ENCODE measurements around the gene FXN. TPM values are rescaled to one million over a fixed set of nuclear protein-coding genes. Genes with fewer than 3 reads are reported as not detected.
"Not testable (repeated sequence)": the region's sequence is repeated elsewhere in the genome, so short reads cannot be mapped to it uniquely, and the experiment has no call there.

The FXN gene
- total RNA-seq = 12.9 TPM
- polyA plus RNA-seq (ENCODE audit: insufficient read depth, low read depth, low replicate concordance) = 21.1 TPM
- long read RNA-seq, donor 1, full-length matches to known transcripts = 4 of 4 reads
- long read RNA-seq, donor 1, partial matches to known transcripts = 0 of 4 reads
- long read RNA-seq, donor 1, other reads (novel, unspliced or antisense) = 0 of 4 reads
- long read RNA-seq, donor 2, full-length matches to known transcripts = 7 of 7 reads
- long read RNA-seq, donor 2, partial matches to known transcripts = 0 of 7 reads
- long read RNA-seq, donor 2, other reads (novel, unspliced or antisense) = 0 of 7 reads
- long read RNA-seq, donor 3, full-length matches to known transcripts = 6 of 6 reads
- long read RNA-seq, donor 3, partial matches to known transcripts = 0 of 6 reads
- long read RNA-seq, donor 3, other reads (novel, unspliced or antisense) = 0 of 6 reads
- long read RNA-seq, donor 4, full-length matches to known transcripts = 7 of 7 reads
- long read RNA-seq, donor 4, partial matches to known transcripts = 0 of 7 reads
- long read RNA-seq, donor 4, other reads (novel, unspliced or antisense) = 0 of 7 reads
- long read RNA-seq, donor 5, full-length matches to known transcripts = 1 of 1 reads
- long read RNA-seq, donor 5, partial matches to known transcripts = 0 of 1 reads
- long read RNA-seq, donor 5, other reads (novel, unspliced or antisense) = 0 of 1 reads
- long read RNA-seq, donor 6, full-length matches to known transcripts = 7 of 7 reads
- long read RNA-seq, donor 6, partial matches to known transcripts = 0 of 7 reads
- long read RNA-seq, donor 6, other reads (novel, unspliced or antisense) = 0 of 7 reads
- long read RNA-seq, donor 7, full-length matches to known transcripts = 7 of 8 reads
- long read RNA-seq, donor 7, partial matches to known transcripts = 0 of 8 reads
- long read RNA-seq, donor 7, other reads (novel, unspliced or antisense) = 1 of 8 reads
- long read RNA-seq, donor 8, full-length matches to known transcripts = 9 of 9 reads
- long read RNA-seq, donor 8, partial matches to known transcripts = 0 of 9 reads
- long read RNA-seq, donor 8, other reads (novel, unspliced or antisense) = 0 of 9 reads
- long read RNA-seq, donor 9, full-length matches to known transcripts = 6 of 6 reads
- long read RNA-seq, donor 9, partial matches to known transcripts = 0 of 6 reads
- long read RNA-seq, donor 9, other reads (novel, unspliced or antisense) = 0 of 6 reads
- long read RNA-seq, donor 10, full-length matches to known transcripts = 5 of 5 reads
- long read RNA-seq, donor 10, partial matches to known transcripts = 0 of 5 reads
- long read RNA-seq, donor 10, other reads (novel, unspliced or antisense) = 0 of 5 reads

- intact Hi-C loops (cut with DNase I) = no loop called here
- Histone ChIP-seq H3K4me1 (ENCODE audit: control insufficient read depth in 2 of 3, insufficient read depth in 2 of 3, low read depth in 1 of 3, low read length in 3 of 3) (peaks cover 0 to 8% (median 4%) of the 10 kb centered on the region in 3 donors), H3K27me3 (ENCODE audit: control insufficient read depth, insufficient read depth, low read length) (no peaks in the 10 kb centered on the region), H3K9me3 (ENCODE audit: control insufficient read depth in 2 of 3, insufficient read depth in 1 of 3, low read length in 3 of 3) (no peaks in the 10 kb centered on the region), H3K27ac (ENCODE audit: low read depth in 2 of 2, low read length in 2 of 2) (peak within 1 kb of the TSS; percentile 47 to 69), H3K36me3 (ENCODE audit: control insufficient read depth in 2 of 3, insufficient read depth in 3 of 3, low read length in 3 of 3) (no peaks in the 10 kb centered on the region), H3K9ac (ENCODE audit: low read length in 3 of 3) (peak within 1 kb of the TSS; percentile 66 to 88 (median 71)), H3K4me3 (ENCODE audit: low read length in 3 of 3) (peak within 1 kb of the TSS; percentile 86 to 94 (median 88))
- TF ChIP-seq CTCF (IDR thresholded peaks at IDR 0.05; ENCODE audit: borderline replicate concordance, extremely low read depth, insufficient read depth) = peak; percentile 96
- DNase-seq (peak; percentile 87 to 94 (median 92)), FAIRE-seq (no peak)
These were observed at the start of gene FXN for GRCh38 chr9:69035438-69036308. Gene FXN, plus strand, starts transcription at chr9:69035752. Its CDS starts 31 bp downstream, at chr9:69035783.

GRCh38 chr9:68986949-68987348, 48.6 kb upstream of the FXN start:
- H3K4me1 ChIP-seq (ENCODE audit: control insufficient read depth in 2 of 3, insufficient read depth in 2 of 3, low read depth in 1 of 3, low read length in 3 of 3); DNase-seq; intact Hi-C loops (cut with DNase I); H3K36me3 ChIP-seq (ENCODE audit: control insufficient read depth in 2 of 3, insufficient read depth in 3 of 3, low read length in 3 of 3); H3K27ac ChIP-seq (ENCODE audit: low read depth in 2 of 2, low read length in 2 of 2); H3K4me3 ChIP-seq (ENCODE audit: low read length in 3 of 3); FAIRE-seq; H3K9me3 ChIP-seq (ENCODE audit: control insufficient read depth in 2 of 3, insufficient read depth in 1 of 3, low read length in 3 of 3); H3K27me3 ChIP-seq (ENCODE audit: control insufficient read depth, insufficient read depth, low read length); H3K9ac ChIP-seq (ENCODE audit: low read length in 3 of 3): not testable (repeated sequence)

GRCh38 chr9:68991457-68991856, 44.1 kb upstream of the FXN start:
- Histone ChIP-seq H3K4me3 (ENCODE audit: low read length in 3 of 3) (no peak overlapping the region), H3K4me1 (ENCODE audit: control insufficient read depth in 2 of 3, insufficient read depth in 2 of 3, low read depth in 1 of 3, low read length in 3 of 3) (no peaks in the 10 kb centered on the region), H3K9ac (ENCODE audit: low read length in 3 of 3) (no peak overlapping the region), H3K27me3 (ENCODE audit: control insufficient read depth, insufficient read depth, low read length) (no peaks in the 10 kb centered on the region), H3K9me3 (ENCODE audit: control insufficient read depth in 2 of 3, insufficient read depth in 1 of 3, low read length in 3 of 3) (no peaks in the 10 kb centered on the region), H3K36me3 (ENCODE audit: control insufficient read depth in 2 of 3, insufficient read depth in 3 of 3, low read length in 3 of 3) (no peaks in the 10 kb centered on the region), H3K27ac (ENCODE audit: low read depth in 2 of 2, low read length in 2 of 2) (no peak overlapping the region)
- TF ChIP-seq CTCF (IDR thresholded peaks at IDR 0.05; ENCODE audit: borderline replicate concordance, extremely low read depth, insufficient read depth) = no peak
- FAIRE-seq (no peak), DNase-seq (no peak)
- intact Hi-C loops (cut with DNase I) = no loop called here

Measured in kidney (tissue), 22 donors.